Astrocyte of the cerebellum (primary cell): Measurements from ENCODE around the gene ZCCHC2.

Experiments
- DNase-seq: peaks from one replicate; pipeline ENCODE4 v3.0.0-alpha.2; 2011; ENCODE audit warnings: low read depth
- H3K4me3 ChIP-seq: 2 replicates; pipeline ENCODE4 v1.5.1; 2011; ENCODE audit warnings: mild to moderate bottlenecking, low read depth, low read length, moderate library complexity
- CTCF ChIP-seq: IDR thresholded peaks from 2 replicates; pipeline ENCODE4 v1.5.1; 2012; ENCODE audit warnings: low read length, low read depth, moderate library complexity, mild to moderate bottlenecking; ENCODE audit errors: missing control alignments
- in situ Hi-C: cut with HindIII; loops from 2 replicates; pipeline ENCODE4 v1.10.0; 2017; ENCODE audit warnings: low sequenced_read_pairs

Gene ZCCHC2

GRCh38 chr18:62487161-62487560 is 35.7 kb upstream of the ZCCHC2 start:
- in situ Hi-C loops, result no loop called here
- no peak overlapping the region for H3K4me3 ChIP-seq
- no peak for DNase-seq
- no peak for TF ChIP-seq CTCF

- TF ChIP-seq CTCF, result no peak
- no peak overlapping the region for H3K4me3 ChIP-seq
- no peak for DNase-seq
- in situ Hi-C loops, result no loop called here
Observed at GRCh38 chr18:62490967-62491695, 31.7 kb upstream of the ZCCHC2 start.

- DNase-seq, result no peak
- in situ Hi-C loops, result no loop called here
- H3K4me3 ChIP-seq, result no peak overlapping the region
- no peak for TF ChIP-seq CTCF
Observed at GRCh38 chr18:62493033-62493862, 29.6 kb upstream of the ZCCHC2 start.

- in situ Hi-C loops, result loop anchor here (5.0 kb wide), 1 partner anchor 82 kb away; no protein-coding TSS in a partner anchor
- no peak overlapping the region for H3K4me3 ChIP-seq
- no peak for TF ChIP-seq CTCF
- no peak for DNase-seq
Observed at GRCh38 chr18:62494764-62495163, 28.1 kb upstream of the ZCCHC2 start.

- H3K4me3 ChIP-seq, result no peak overlapping the region
- in situ Hi-C loops, result loop anchor here (5.0 kb wide), 1 partner anchor 84 kb away; no protein-coding TSS in a partner anchor
- DNase-seq, result no peak
- TF ChIP-seq CTCF, result no peak
Observed at GRCh38 chr18:62496262-62496661, 26.6 kb upstream of the ZCCHC2 start.

- H3K4me3 ChIP-seq, result no peak overlapping the region
- in situ Hi-C loops, result loop anchor here (5.0 kb wide), 1 partner anchor 85 kb away; no protein-coding TSS in a partner anchor
- TF ChIP-seq CTCF, result no peak
- no peak for DNase-seq
Observed at GRCh38 chr18:62497190-62497772, 25.5 kb upstream of the ZCCHC2 start.
